H1 (cell line): ENCODE measurements around the gene COQ8B. TPM values are rescaled to one million over a fixed set of nuclear protein-coding genes. Genes with fewer than 3 reads are reported as not detected.

Experiments used
- CTCF ChIA-PET: fragments of 300-600 bp; sonication (Branson Sonifier 250); formaldehyde crosslinking; loops from one replicate; lab custom pipeline; 2021; ENCODE audit not compliant: partially characterized antibody; lab: Charles Lee
- POLR2A ChIA-PET: fragments of 300-600 bp; sonication (Branson Sonifier 250); formaldehyde crosslinking; loops from one replicate; lab custom pipeline; 2021; ENCODE audit warnings: inconsistent platforms; ENCODE audit not compliant: partially characterized antibody; lab: Charles Lee
- DNase-seq, 2 experiments: peaks; one replicate each; pipeline versions ENCODE4 v3.0.0 to v3.0.0-alpha.2; 2010 to 2022; ENCODE audit warnings: low spot score in 2 of 2, low read depth in 1 of 2, mixed read lengths in 1 of 2
- FAIRE-seq: peaks from 2 replicates; lab custom pipeline; 2011; peaks lifted over from hg19 to GRCh38; lab: Jason Lieb, UNC
- H2AFZ ChIP-seq: 2 replicates; pipeline ENCODE4 v1.8.1; 2012; ENCODE audit warnings: low read length, inconsistent platforms
- H2AK5ac ChIP-seq: 2 replicates; pipeline ENCODE4 v1.6.1; 2013; ENCODE audit warnings: low read depth, low read length
- H2BK120ac ChIP-seq: replicated peaks from 2 replicates; pipeline ENCODE3; 2013; ENCODE audit warnings: low read depth, low read length, inconsistent platforms
- H2BK12ac ChIP-seq: 2 replicates; pipeline ENCODE4 v1.6.1; 2013; ENCODE audit warnings: low read depth, low read length
- H2BK15ac ChIP-seq: 2 replicates; pipeline ENCODE4 v1.6.1; 2013; ENCODE audit warnings: low read length
- H2BK20ac ChIP-seq: 2 replicates; pipeline ENCODE4 v1.6.1; 2013; ENCODE audit warnings: low read length
- H2BK5ac ChIP-seq: 2 replicates; pipeline ENCODE4 v1.6.1; 2013; ENCODE audit warnings: low read depth, low read length
- H3K14ac ChIP-seq: 2 replicates; pipeline ENCODE4 v1.6.1; 2013; ENCODE audit warnings: inconsistent platforms; ENCODE audit not compliant: insufficient read length
- H3K18ac ChIP-seq: 2 replicates; pipeline ENCODE4 v1.6.1; 2013; ENCODE audit warnings: low read length; ENCODE audit errors: extremely low read depth
- H3K23ac ChIP-seq: 2 replicates; pipeline ENCODE4 v1.6.1; 2013; ENCODE audit warnings: inconsistent platforms; ENCODE audit not compliant: insufficient read length
- H3K23me2 ChIP-seq: 2 replicates; pipeline ENCODE4 v1.6.1; 2013; ENCODE audit warnings: low read depth, low read length
- H3K27ac ChIP-seq: 2 replicates; pipeline ENCODE4 v1.6.1; 2011; ENCODE audit warnings: low read depth, low read length, inconsistent platforms
- H3K27me3 ChIP-seq, 4 experiments: replicated peaks in 1 of 4; 1 replicate in 1 of 4; 2 replicates in 3 of 4; pipeline versions ENCODE4 v1.6.1 to v1.8.1; 2011 to 2013; ENCODE audit warnings: low read length in 3 of 4, mild to moderate bottlenecking in 3 of 4, inconsistent platforms in 2 of 4, mixed read lengths in 2 of 4, moderate library complexity in 1 of 4; ENCODE audit not compliant: control insufficient read depth in 3 of 4, insufficient read depth in 3 of 4; ENCODE audit errors: extremely low read depth in 1 of 4
- H3K36me3 ChIP-seq, 4 experiments: 2 replicates each; pipeline versions ENCODE4 v1.6.1 to v1.8.1; 2011 to 2013; ENCODE audit warnings: mild to moderate bottlenecking in 4 of 4, low read length in 3 of 4, moderate library complexity in 2 of 4, control low read depth in 1 of 4, inconsistent platforms in 1 of 4; ENCODE audit not compliant: insufficient read depth in 4 of 4, control insufficient read depth in 2 of 4
- H3K4ac ChIP-seq: replicated peaks from 2 replicates; pipeline ENCODE3; 2013; ENCODE audit warnings: low read length, low read depth, mixed read lengths, inconsistent platforms; ENCODE audit not compliant: insufficient read length
- H3K4me1 ChIP-seq, 4 experiments: replicated peaks in 1 of 4; 1 replicate in 1 of 4; 2 replicates in 3 of 4; pipeline versions ENCODE4 v1.6.1 to v1.8.1; 2011 to 2013; ENCODE audit warnings: low read length in 3 of 4, inconsistent platforms in 2 of 4, mixed read lengths in 1 of 4; ENCODE audit not compliant: insufficient read depth in 4 of 4, control insufficient read depth in 3 of 4
- H3K4me2 ChIP-seq, 2 experiments: 2 replicates each; pipeline versions ENCODE4 v1.6.1 to v1.8.1; 2011 to 2013; ENCODE audit warnings: low read depth in 2 of 2, low read length in 2 of 2, control low read depth in 1 of 2, inconsistent platforms in 1 of 2, mild to moderate bottlenecking in 1 of 2; ENCODE audit not compliant: insufficient read depth in 1 of 2
- H3K4me3 ChIP-seq, 4 experiments: fragments of 200-600, 300-600 bp in 1 of 4; sonication (generic), shearing (Covaris generic), sonication (Bioruptor Twin) in 1 of 4; 2 replicates each; pipeline versions ENCODE4 v1.5.1 to v1.8.1; 2011 to 2016; ENCODE audit warnings: low read length in 4 of 4, low read depth in 3 of 4, control low read depth in 2 of 4, inconsistent platforms in 2 of 4, mild to moderate bottlenecking in 2 of 4, mixed read lengths in 1 of 4, moderate library complexity in 1 of 4; ENCODE audit not compliant: insufficient read depth in 2 of 4; ENCODE audit errors: extremely low read depth in 1 of 4
- H3K56ac ChIP-seq: replicated peaks from 2 replicates; pipeline ENCODE3; 2013; ENCODE audit warnings: low read depth, mild to moderate bottlenecking, mixed read lengths, low read length, inconsistent platforms; ENCODE audit not compliant: insufficient read length
- H3K79me1 ChIP-seq: 2 replicates; pipeline ENCODE4 v1.6.1; 2013; ENCODE audit warnings: low read depth, low read length, control low read depth
- H3K79me2 ChIP-seq, 2 experiments: 2 replicates each; pipeline versions ENCODE4 v1.6.1 to v1.8.1; 2012 to 2013; ENCODE audit warnings: low read length in 2 of 2, mild to moderate bottlenecking in 2 of 2, inconsistent platforms in 1 of 2; ENCODE audit not compliant: insufficient read depth in 2 of 2, control insufficient read depth in 1 of 2
- H3K9ac ChIP-seq, 4 experiments: replicated peaks in 1 of 4; 1 replicate in 1 of 4; 2 replicates in 3 of 4; pipeline versions ENCODE4 v1.6.1 to v1.8.1; 2011 to 2013; ENCODE audit warnings: low read depth in 3 of 4, low read length in 3 of 4, control low read depth in 2 of 4, mild to moderate bottlenecking in 2 of 4, moderate library complexity in 2 of 4, inconsistent platforms in 1 of 4; ENCODE audit errors: extremely low read depth in 1 of 4
- H3K9me3 ChIP-seq, 2 experiments: 2 replicates each; pipeline versions ENCODE4 v1.6.1 to v1.8.1; 2012 to 2013; ENCODE audit warnings: mild to moderate bottlenecking in 2 of 2, moderate library complexity in 2 of 2, control low read depth in 1 of 2, inconsistent platforms in 1 of 2, low read depth in 1 of 2, low read length in 1 of 2, mixed read lengths in 1 of 2; ENCODE audit not compliant: insufficient read depth in 2 of 2
- H4K20me1 ChIP-seq, 2 experiments: replicated peaks in 1 of 2; 2 replicates each; pipeline versions ENCODE3 to v1.8.1; 2011 to 2013; ENCODE audit warnings: inconsistent platforms in 2 of 2, low read length in 2 of 2, mild to moderate bottlenecking in 1 of 2; ENCODE audit not compliant: insufficient read depth in 2 of 2, control insufficient read depth in 1 of 2
- H4K5ac ChIP-seq: 2 replicates; pipeline ENCODE4 v1.6.1; 2013; ENCODE audit warnings: low read length, low read depth, mixed read lengths, inconsistent platforms; ENCODE audit not compliant: insufficient read length
- H4K8ac ChIP-seq: 2 replicates; pipeline ENCODE4 v1.8.0; 2013; ENCODE audit warnings: mild to moderate bottlenecking, moderate library complexity, low read length, inconsistent platforms; ENCODE audit not compliant: insufficient read depth; ENCODE audit errors: extremely low read depth
- H4K91ac ChIP-seq: replicated peaks from 2 replicates; pipeline ENCODE3; 2013; ENCODE audit warnings: low read length, mixed read lengths, inconsistent platforms; ENCODE audit not compliant: insufficient read length
- CHD2 ChIP-seq: IDR thresholded peaks from 2 replicates; pipeline ENCODE4 v1.6.1; 2012; ENCODE audit warnings: low read length, improper control_type of control experiment
- GABPA ChIP-seq: IDR thresholded peaks from 2 replicates; pipeline ENCODE4 v1.6.1; 2011; ENCODE audit warnings: mild to moderate bottlenecking, low read length, moderate library complexity, borderline replicate concordance; ENCODE audit not compliant: insufficient read depth
- GTF2F1 ChIP-seq: IDR thresholded peaks from 2 replicates; pipeline ENCODE4 v1.6.1; 2012; ENCODE audit warnings: low read depth, low read length, improper control_type of control experiment, borderline replicate concordance
- JUND ChIP-seq: IDR thresholded peaks from 2 replicates; pipeline ENCODE4 v1.6.1; 2011; ENCODE audit warnings: mild to moderate bottlenecking, improper control_type of control experiment, low read length
- KDM5A ChIP-seq: fragments of 200-600 bp; IDR thresholded peaks from 2 replicates; pipeline ENCODE4 v1.7.1; 2012; ENCODE audit warnings: mild to moderate bottlenecking, low read length, inconsistent platforms, mixed read lengths
- PHF8 ChIP-seq: fragments of 200-600 bp; sonication (generic); conservative IDR thresholded peaks from 2 replicates; pipeline ENCODE4 v1.7.1; 2012; ENCODE audit warnings: low read depth, mild to moderate bottlenecking, inconsistent platforms, low read length, moderate library complexity
- POLR2AphosphoS5 ChIP-seq: IDR thresholded peaks from 2 replicates; pipeline ENCODE4 v1.6.1; 2011; ENCODE audit warnings: low read depth, low read length
- POU5F1 ChIP-seq: IDR thresholded peaks from 2 replicates; pipeline ENCODE4 v1.6.1; 2011; ENCODE audit warnings: low read depth, mild to moderate bottlenecking, low read length, moderate library complexity
- RXRA ChIP-seq: IDR thresholded peaks from 2 replicates; pipeline ENCODE4 v1.6.1; 2011; ENCODE audit warnings: low read depth, mild to moderate bottlenecking, low read length, moderate library complexity; ENCODE audit not compliant: insufficient read depth
- SP1 ChIP-seq: IDR thresholded peaks from 2 replicates; pipeline ENCODE4 v1.6.1; 2011; ENCODE audit warnings: low read depth, low read length
- TAF1 ChIP-seq: IDR thresholded peaks from 2 replicates; pipeline ENCODE4 v1.6.1; 2011; ENCODE audit warnings: mild to moderate bottlenecking, low read depth, low read length
- YY1 ChIP-seq: IDR thresholded peaks from 2 replicates; pipeline ENCODE4 v1.6.1; 2011; ENCODE audit warnings: low read depth, mild to moderate bottlenecking, low read length
- WGBS, 2 experiments: shearing (Covaris generic) in 1 of 2; methylation state at CpG; one replicate each; pipeline versions ENCODE4 v1.1.6 to v1.1.7; 2013 to 2015; ENCODE audit warnings: low lambda C conversion rate in 2 of 2, mixed read lengths in 2 of 2, inconsistent platforms in 1 of 2, low coverage in 1 of 2, missing lambda C conversion rate in 1 of 2; ENCODE audit not compliant: insufficient replicate concordance in 2 of 2, insufficient coverage in 1 of 2, insufficient read length in 1 of 2; ENCODE audit errors: extremely low coverage in 1 of 2, missing lambda C conversion rate in 1 of 2; 5-methylcytosine and 5-hydroxymethylcytosine counted together
- polyA plus RNA-seq, 7 experiments: library from polyadenylated mRNA; depleted of rRNA in 3 of 7; stranded (reverse) in 5 of 7; unstranded in 2 of 7; fragments of >200 nt in 5 of 7; fragments of 200-250 nt in 2 of 7; gene quantifications; 1 replicate in 5 of 7; 2 replicates in 1 of 7; 4 replicates in 1 of 7; pipeline versions ENCODE4 v1.2.1 to v1.2.3, GENCODE V29; 2011 to 2013; ENCODE audit warnings: missing spikeins in 2 of 7, mixed read lengths in 2 of 7
- total RNA-seq: library from RNA; stranded (reverse); fragmentation: NEBNext Ultra II Directional; extraction: Animal tissue kit (Norgen Biotek cat#: 25700); gene quantifications from 2 replicates; pipeline ENCODE4 v1.2.1, GENCODE V29; 2021

COQ8B gene
- total and polyA plus RNA-seq, 2 of the 8 experiments (the other 6 are each of a cell fraction or from before 2014, with no cell fraction given) = 41.7 to 46.1 TPM

DNA sequence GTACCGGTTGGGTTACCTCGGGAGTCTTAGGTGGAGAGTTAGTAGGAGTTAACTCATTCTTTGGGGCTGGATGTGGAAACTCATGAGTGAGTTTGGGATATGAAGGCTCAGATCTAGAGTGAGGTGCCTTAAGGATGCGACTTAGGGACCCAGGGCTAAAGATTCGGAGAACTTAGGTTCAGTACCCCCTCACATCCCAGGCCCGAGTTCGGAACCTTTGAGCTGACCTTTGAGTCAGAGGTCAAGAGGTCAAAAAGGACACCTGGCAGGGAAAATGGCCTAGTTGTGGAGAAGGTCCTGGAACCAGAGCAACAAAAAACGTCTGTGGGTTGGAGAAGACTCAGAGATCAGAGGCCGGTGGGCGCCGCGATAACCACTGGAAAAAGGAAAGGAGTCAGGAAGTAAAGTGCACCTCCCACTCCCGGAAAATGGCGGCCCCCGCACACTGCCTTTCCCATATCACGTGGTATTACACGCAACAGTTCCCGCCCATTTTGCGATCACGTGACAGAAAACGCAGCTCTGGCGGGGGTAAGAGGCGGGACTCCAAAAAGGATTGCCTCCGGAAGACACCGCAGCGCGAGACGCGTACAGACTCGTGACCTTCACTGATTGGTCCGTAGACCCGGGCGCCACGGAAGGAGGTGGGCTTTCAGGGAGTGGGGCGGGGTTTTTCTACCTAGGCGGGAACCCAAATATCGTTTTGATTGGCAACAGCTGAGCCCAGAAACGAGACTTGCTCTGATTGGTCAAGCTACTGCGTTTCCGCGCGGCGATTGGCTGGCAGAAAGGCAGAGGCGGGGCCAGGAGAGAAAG, 33.6 kb upstream of the COQ8B start, which contains the start of gene ACTMAP:
Gene ACTMAP (minus strand): TSS at position 420 of the 816 bp plus-strand sequence. CDS start 674 bp downstream, outside the sequence.
- H4K91ac ChIP-seq = peak within 1 kb of the TSS; percentile 99
- H3K9ac ChIP-seq = peak within 1 kb of the TSS; percentile 99 to 100 (median 100)
- H3K4me3 ChIP-seq = peak within 1 kb of the TSS; percentile 80 to 99 (median 90)
- H2BK20ac ChIP-seq = no peak within 1 kb of the TSS
- H3K79me2 ChIP-seq = peaks cover 33 to 61% of the 10 kb centered on the region in 2 experiments
- H3K4ac ChIP-seq = peak within 1 kb of the TSS; percentile 88
- FAIRE-seq (peak; percentile 90), DNase-seq (peak; percentile 98 to 99)
- H3K23ac ChIP-seq = no peak within 1 kb of the TSS
- CTCF ChIA-PET = interaction anchor here (1.2 to 2.2 kb wide), 4 partner anchors 9 to 87 kb away, joined by 4 to 10 read pairs (median 5); no protein-coding TSS in a partner anchor
- WGBS, 2 experiments = 2% methylated on average over 43 of the region's 43 CpGs; no CpG with 5 or more reads in 1 of the 2 experiments
- H3K27ac ChIP-seq = peak within 1 kb of the TSS; percentile 99
- peak within 1 kb of the TSS; percentile 98 for H4K5ac ChIP-seq
- H3K4me2 ChIP-seq = peak within 1 kb of the TSS; percentile 91 to 99
- POLR2A ChIA-PET = interaction anchor here (0.7 to 15.7 kb wide), 28 partner anchors 7 to 559 kb away, joined by 3 to 399 read pairs (median 4); partner anchors contain the start of genes COQ8B, EGLN2, HNRNPUL1 and ITPKC
- peak within 1 kb of the TSS; percentile 72 for H2BK15ac ChIP-seq
- peak within 1 kb of the TSS; percentile 100 for H2AK5ac ChIP-seq
- H3K79me1 ChIP-seq = no peaks in the 10 kb centered on the region; the same call in 1 of the 2 replicates
- peak within 1 kb of the TSS; percentile 100 for H2BK12ac ChIP-seq
- peaks cover 2 to 20% (median 4%) of the 10 kb centered on the region in 4 experiments; a peak in 3 of 8 replicates for H3K36me3 ChIP-seq
- H3K4me1 ChIP-seq = peaks cover 0 to 10% (median 2%) of the 10 kb centered on the region in 4 experiments; a peak in 4 of 7 replicates
- no peaks in the 10 kb centered on the region for H3K9me3 ChIP-seq
- H3K14ac ChIP-seq = peak within 1 kb of the TSS; percentile 50
- peak within 1 kb of the TSS; percentile 99 for H4K8ac ChIP-seq
- H2AFZ ChIP-seq = no peak within 1 kb of the TSS
- peaks cover 9% of the 10 kb centered on the region for H3K23me2 ChIP-seq
- peak within 1 kb of the TSS; percentile 83 for H2BK120ac ChIP-seq
- no peaks in the 10 kb centered on the region for H3K27me3 ChIP-seq
- peaks cover 6 to 7% of the 10 kb centered on the region in 2 experiments for H4K20me1 ChIP-seq
- H3K56ac ChIP-seq = peak within 1 kb of the TSS; percentile 94
- H2BK5ac ChIP-seq = peak within 1 kb of the TSS; percentile 100
- H3K18ac ChIP-seq = peak within 1 kb of the TSS; percentile 100
- TF ChIP-seq GABPA (no peak), JUND (peak; percentile 15; the same call in 1 of the 2 replicates), CHD2 (peak; percentile 78), SP1 (peak; percentile 93), YY1 (peak; percentile 97), POU5F1 (no peak), PHF8 (peak; percentile 12), KDM5A (no peak), RXRA (peak; percentile 80; the same call in 1 of the 2 replicates), TAF1 (peak; percentile 69), GTF2F1 (peak; percentile 77), POLR2AphosphoS5 (peak; percentile 55)
